Mesothelial cell of epicardium (in vitro differentiated cells): ENCODE data around the gene NFX1. TPM values are rescaled to one million over a fixed set of nuclear protein-coding genes. Genes with fewer than 3 reads are reported as not detected.

ENCODE experiments used
- DNase-seq, 2 experiments: peaks; one replicate each; pipeline ENCODE4 v3.0.0; 2021; ENCODE audit warnings: low spot score in 2 of 2; ENCODE audit not compliant: unreplicated experiment in 2 of 2
- H3K27ac Mint-ChIP-seq: 2 replicates; pipeline ENCODE4 v1.8.0; 2021; ENCODE audit warnings: mixed read lengths
- H3K27me3 Mint-ChIP-seq: 2 replicates; pipeline ENCODE4 v1.8.0; 2021; ENCODE audit warnings: low read depth, mixed read lengths
- H3K36me3 Mint-ChIP-seq: 2 replicates; pipeline ENCODE4 v1.8.0; 2021; ENCODE audit warnings: mixed read lengths
- H3K4me1 Mint-ChIP-seq: 2 replicates; pipeline ENCODE4 v1.8.0; 2021; ENCODE audit warnings: mixed read lengths
- H3K4me3 Mint-ChIP-seq: 2 replicates; pipeline ENCODE4 v1.8.0; 2021; ENCODE audit warnings: mild to moderate bottlenecking, moderate library complexity, mixed read lengths
- H3K9me3 Mint-ChIP-seq: 2 replicates; pipeline ENCODE4 v1.8.0; 2021; ENCODE audit warnings: mixed read lengths
- total RNA-seq: library from RNA; stranded (reverse); gene quantifications from 3 replicates; pipeline ENCODE4 v1.2.1, GENCODE V29; 2021
- TF ChIP-seq, protein P1 (sequence below): fragments of 200-600 bp; sonication (generic); IDR thresholded peaks from one replicate; pipeline ENCODE4 v1.5.0; 2021; ENCODE audit warnings: antibody characterized with exemption; ENCODE audit not compliant: unreplicated experiment

The NFX1 gene
- total RNA-seq, 1 donor from 2014 or later = 30.2 TPM

DNA sequence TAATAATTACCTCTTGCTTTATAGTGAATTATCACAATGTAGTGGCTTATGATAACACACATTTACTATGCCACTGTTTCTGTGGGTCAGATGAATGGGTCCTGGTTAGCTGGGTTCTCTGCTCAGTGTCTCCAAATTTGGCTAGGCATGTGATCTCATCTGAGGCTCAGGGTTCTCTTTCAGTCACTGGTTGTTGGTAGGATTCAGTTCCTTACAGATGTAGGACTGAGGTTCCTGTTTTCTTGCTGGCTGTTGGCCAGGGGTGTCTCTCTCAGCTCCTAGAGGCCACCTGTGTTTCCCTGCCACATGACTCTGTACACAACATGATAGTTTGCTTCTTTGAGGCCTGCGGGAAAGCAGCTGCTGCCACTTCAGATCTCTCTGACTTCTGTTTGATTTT, 7.1 kb downstream of the NFX1 start:
- TF ChIP-seq, protein P1, sequence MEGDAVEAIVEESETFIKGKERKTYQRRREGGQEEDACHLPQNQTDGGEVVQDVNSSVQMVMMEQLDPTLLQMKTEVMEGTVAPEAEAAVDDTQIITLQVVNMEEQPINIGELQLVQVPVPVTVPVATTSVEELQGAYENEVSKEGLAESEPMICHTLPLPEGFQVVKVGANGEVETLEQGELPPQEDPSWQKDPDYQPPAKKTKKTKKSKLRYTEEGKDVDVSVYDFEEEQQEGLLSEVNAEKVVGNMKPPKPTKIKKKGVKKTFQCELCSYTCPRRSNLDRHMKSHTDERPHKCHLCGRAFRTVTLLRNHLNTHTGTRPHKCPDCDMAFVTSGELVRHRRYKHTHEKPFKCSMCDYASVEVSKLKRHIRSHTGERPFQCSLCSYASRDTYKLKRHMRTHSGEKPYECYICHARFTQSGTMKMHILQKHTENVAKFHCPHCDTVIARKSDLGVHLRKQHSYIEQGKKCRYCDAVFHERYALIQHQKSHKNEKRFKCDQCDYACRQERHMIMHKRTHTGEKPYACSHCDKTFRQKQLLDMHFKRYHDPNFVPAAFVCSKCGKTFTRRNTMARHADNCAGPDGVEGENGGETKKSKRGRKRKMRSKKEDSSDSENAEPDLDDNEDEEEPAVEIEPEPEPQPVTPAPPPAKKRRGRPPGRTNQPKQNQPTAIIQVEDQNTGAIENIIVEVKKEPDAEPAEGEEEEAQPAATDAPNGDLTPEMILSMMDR = no peak

DNA sequence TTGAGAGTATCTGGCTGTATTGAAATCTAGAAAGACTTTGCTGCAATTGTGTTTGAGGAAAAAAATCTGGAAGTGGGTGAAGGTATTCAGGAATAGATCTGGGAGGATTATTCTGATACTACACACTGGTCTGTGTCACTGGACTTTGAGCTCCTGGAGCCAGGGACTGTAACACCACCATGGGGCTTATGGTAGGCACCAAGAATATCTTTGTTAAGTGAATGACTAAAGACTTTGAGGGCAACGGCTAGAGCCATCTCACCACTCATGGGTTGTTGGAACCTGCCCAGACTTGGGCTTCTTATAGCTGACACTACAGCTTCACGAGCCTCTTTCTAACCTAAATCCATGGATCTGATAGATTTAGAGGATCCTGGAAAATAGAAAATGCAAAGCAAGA, 10.2 kb downstream of the NFX1 start:
- DNase-seq = no peak
- Mint-ChIP-seq H3K27me3 (no peaks in the 10 kb centered on the region), H3K9me3 (no peaks in the 10 kb centered on the region), H3K36me3 (peaks cover 32% of the 10 kb centered on the region), H3K4me3 (no peak overlapping the region), H3K27ac (no peak overlapping the region), H3K4me1 (peaks cover 11% of the 10 kb centered on the region)
- TF ChIP-seq, protein P1 = no peak

More for the DNA sequence above, 7.1 kb downstream of the NFX1 start:
- Mint-ChIP-seq H3K4me1 (peaks cover 16% of the 10 kb centered on the region), H3K36me3 (peaks cover 38% of the 10 kb centered on the region), H3K27me3 (no peaks in the 10 kb centered on the region), H3K4me3 (no peak overlapping the region), H3K9me3 (no peaks in the 10 kb centered on the region), H3K27ac (no peak overlapping the region)
- DNase-seq = no peak

DNA sequence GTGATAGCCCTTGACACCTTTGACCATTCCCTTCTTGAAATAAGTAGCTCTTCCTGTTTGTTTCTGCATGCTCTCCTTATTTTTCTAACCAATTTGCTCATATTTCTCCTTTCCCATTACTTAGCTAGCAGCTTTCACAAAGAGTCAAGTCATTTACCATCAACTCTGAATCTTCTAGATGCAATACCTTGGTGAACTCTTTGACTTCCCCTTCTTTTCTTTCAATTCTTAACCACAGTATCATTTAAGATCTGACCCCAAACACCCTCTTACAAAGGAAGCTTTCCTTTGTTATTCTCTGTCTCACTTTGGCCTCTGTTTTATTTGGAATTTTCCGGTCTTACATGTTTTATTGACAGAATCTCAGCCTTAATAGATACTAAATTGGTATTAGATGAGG, 14.0 kb downstream of the NFX1 start:
- no peaks in the 10 kb centered on the region for H3K27me3 Mint-ChIP-seq
- no peak for DNase-seq
- TF ChIP-seq, protein P1 = no peak

DNA sequence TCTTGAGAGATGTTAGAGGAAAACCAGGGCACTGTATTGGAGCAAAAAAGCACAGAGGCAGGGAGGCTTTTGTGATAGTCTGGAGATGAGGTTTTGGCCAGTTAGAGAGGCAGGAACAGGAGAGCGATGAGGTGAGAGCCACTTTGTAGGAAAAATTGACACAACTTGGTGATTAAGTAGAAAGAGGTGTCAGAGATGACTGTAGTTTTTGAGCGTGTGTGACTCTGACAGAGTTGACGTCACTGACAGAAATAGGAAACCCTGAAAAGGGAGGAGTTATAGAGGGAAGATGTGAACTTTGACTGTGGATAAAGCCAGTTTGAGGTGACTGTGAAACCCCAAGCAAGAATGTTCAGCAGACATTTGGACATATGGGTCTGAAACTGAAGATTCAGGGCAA, 15.7 kb downstream of the NFX1 start:
- H3K9me3 Mint-ChIP-seq = no peaks in the 10 kb centered on the region
- TF ChIP-seq, protein P1 = no peak
- H3K27me3 Mint-ChIP-seq = no peaks in the 10 kb centered on the region
- H3K4me3 Mint-ChIP-seq = no peak overlapping the region
- H3K27ac Mint-ChIP-seq = no peak overlapping the region
- H3K4me1 Mint-ChIP-seq = no peaks in the 10 kb centered on the region
- no peak for DNase-seq
- H3K36me3 Mint-ChIP-seq = peaks cover 20% of the 10 kb centered on the region

More for the DNA sequence above, 14.0 kb downstream of the NFX1 start:
- Mint-ChIP-seq H3K4me3 (no peak overlapping the region), H3K4me1 (no peaks in the 10 kb centered on the region), H3K36me3 (peaks cover 28% of the 10 kb centered on the region), H3K9me3 (no peaks in the 10 kb centered on the region), H3K27ac (no peak overlapping the region)

DNA sequence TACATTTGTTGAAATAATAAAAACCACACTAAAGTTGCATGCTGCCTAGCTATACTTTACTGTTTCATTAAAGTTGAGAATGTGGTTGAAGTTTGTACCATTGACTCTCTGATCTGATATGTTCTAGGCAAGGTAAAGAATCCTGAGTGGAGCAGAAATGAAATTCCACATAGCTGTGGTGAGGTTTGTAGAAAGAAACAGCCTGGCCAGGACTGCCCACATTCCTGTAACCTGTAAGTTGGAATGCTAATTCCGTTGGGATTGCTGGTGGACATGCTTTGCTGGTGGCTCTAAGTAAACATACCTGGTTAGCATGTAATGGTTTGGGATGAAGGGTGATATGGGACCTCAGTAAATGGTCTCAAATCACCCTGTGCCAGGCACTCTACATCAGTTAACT, 16.8 kb downstream of the NFX1 start:
- H3K4me3 Mint-ChIP-seq = no peak overlapping the region
- TF ChIP-seq, protein P1 = no peak
- no peaks in the 10 kb centered on the region for H3K4me1 Mint-ChIP-seq
- H3K9me3 Mint-ChIP-seq = no peaks in the 10 kb centered on the region
- no peak overlapping the region for H3K27ac Mint-ChIP-seq
- no peaks in the 10 kb centered on the region for H3K27me3 Mint-ChIP-seq
- no peak for DNase-seq
- peaks cover 19% of the 10 kb centered on the region for H3K36me3 Mint-ChIP-seq

DNA sequence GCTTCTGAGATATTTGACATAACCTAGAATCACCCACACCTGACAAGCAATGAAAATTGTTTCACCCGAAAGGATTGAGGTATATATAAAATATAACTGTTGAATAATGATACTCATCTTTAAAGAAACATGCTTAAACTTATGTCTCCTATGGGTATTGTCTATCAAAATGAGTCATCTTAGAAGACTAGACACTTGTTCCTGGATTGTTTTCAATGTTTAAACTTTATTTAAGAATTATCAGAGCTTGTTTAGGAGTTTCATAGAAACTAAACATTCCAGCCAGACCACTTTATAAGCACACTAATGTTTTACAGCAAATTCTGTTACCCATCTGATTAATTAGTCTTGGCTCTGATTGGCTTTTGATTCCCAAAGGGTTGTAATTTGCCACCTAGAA, 19.6 kb downstream of the NFX1 start:
- TF ChIP-seq, protein P1 = no peak
- no peak for DNase-seq
- Mint-ChIP-seq H3K27ac (no peak overlapping the region), H3K27me3 (no peaks in the 10 kb centered on the region), H3K4me1 (no peaks in the 10 kb centered on the region), H3K9me3 (no peaks in the 10 kb centered on the region), H3K36me3 (peaks cover 29% of the 10 kb centered on the region), H3K4me3 (no peak overlapping the region)
